Activated naive CD4-positive, alpha-beta T cell treated with anti-CD3 and anti-CD28 coated beads for 36 hours (primary cell): ENCODE measurements around the gene OR2G2. TPM values are rescaled to one million over a fixed set of nuclear protein-coding genes. Genes with fewer than 3 reads are reported as not detected.

ENCODE experiments used
- CTCF ChIA-PET: fragments of 350-600 bp; sonication (Branson Sonifier 250); formaldehyde crosslinking; loops from one replicate; lab custom pipeline; 2021; ENCODE audit warnings: antibody characterized with exemption; lab: Charles Lee
- DNase-seq: peaks from one replicate; pipeline ENCODE4 v3.0.0-alpha.2; 2020
- H3K27ac Mint-ChIP-seq: one replicate; pipeline ENCODE4 v1.8.0; 2021; ENCODE audit warnings: mild to moderate bottlenecking, mixed read lengths
- H3K27me3 Mint-ChIP-seq: one replicate; pipeline ENCODE4 v1.8.0; 2021; ENCODE audit warnings: low read depth, mixed read lengths
- H3K36me3 Mint-ChIP-seq: one replicate; pipeline ENCODE4 v1.8.0; 2021; ENCODE audit warnings: low read depth, mixed read lengths
- H3K4me1 Mint-ChIP-seq: one replicate; pipeline ENCODE4 v1.8.0; 2021; ENCODE audit warnings: low read depth, mixed read lengths
- H3K4me3 Mint-ChIP-seq: one replicate; pipeline ENCODE4 v1.8.0; 2021; ENCODE audit warnings: mild to moderate bottlenecking, moderate library complexity, mixed read lengths
- H3K9me3 Mint-ChIP-seq: one replicate; pipeline ENCODE4 v1.8.0; 2021; ENCODE audit warnings: mixed read lengths
- intact Hi-C: fragments of 100-400 bp; cut with micrococcal nuclease; formaldehyde crosslinking; loops from one replicate; pipeline ENCODE4 v1.15.1; 2023
- total RNA-seq, 2 experiments: library from RNA; stranded (reverse); gene quantifications; one replicate each; pipeline ENCODE4 v1.2.3, GENCODE V29; 2021

OR2G2 gene, protein sequence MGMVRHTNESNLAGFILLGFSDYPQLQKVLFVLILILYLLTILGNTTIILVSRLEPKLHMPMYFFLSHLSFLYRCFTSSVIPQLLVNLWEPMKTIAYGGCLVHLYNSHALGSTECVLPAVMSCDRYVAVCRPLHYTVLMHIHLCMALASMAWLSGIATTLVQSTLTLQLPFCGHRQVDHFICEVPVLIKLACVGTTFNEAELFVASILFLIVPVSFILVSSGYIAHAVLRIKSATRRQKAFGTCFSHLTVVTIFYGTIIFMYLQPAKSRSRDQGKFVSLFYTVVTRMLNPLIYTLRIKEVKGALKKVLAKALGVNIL
- total RNA-seq: not detected

DNA sequence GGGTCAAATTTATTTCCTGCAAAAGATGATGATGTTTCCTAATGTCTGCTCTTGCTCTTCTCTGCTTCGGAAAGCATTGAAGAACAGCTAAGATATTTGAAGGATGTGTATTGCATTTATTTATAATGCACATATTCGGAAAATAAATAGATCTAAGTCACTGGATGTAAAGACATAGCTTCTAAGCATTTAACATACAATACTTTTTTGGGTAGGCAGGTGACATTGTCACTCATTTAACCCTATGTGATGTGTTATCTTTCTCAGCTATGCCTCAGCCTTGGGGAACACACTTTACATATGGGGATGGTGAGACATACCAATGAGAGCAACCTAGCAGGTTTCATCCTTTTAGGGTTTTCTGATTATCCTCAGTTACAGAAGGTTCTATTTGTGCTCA lies at the start of gene OR2G2:
TSS of gene OR2G2 (plus strand) at position 301 of the 400 bp plus-strand sequence. CDS start at position 301, 0 bp downstream.
- no peak within 1 kb of the TSS for H3K4me3 Mint-ChIP-seq
- no peak for DNase-seq
- CTCF ChIA-PET: no interaction called here
- H3K27ac Mint-ChIP-seq: no peak within 1 kb of the TSS
- intact Hi-C loops: no loop called here
- H3K36me3 Mint-ChIP-seq: no peaks in the 10 kb centered on the region
- H3K9me3 Mint-ChIP-seq: peaks cover 2% of the 10 kb centered on the region
- peaks cover 12% of the 10 kb centered on the region for H3K27me3 Mint-ChIP-seq
- H3K4me1 Mint-ChIP-seq: no peaks in the 10 kb centered on the region

- H3K27me3 Mint-ChIP-seq: peaks cover 17% of the 10 kb centered on the region
- CTCF ChIA-PET: interaction anchor here (0.6 kb wide), 1 partner anchor 297 kb away, joined by 3 read pairs; no protein-coding TSS in a partner anchor
- no peak overlapping the region for H3K27ac Mint-ChIP-seq
- no peaks in the 10 kb centered on the region for H3K4me1 Mint-ChIP-seq
- no peaks in the 10 kb centered on the region for H3K36me3 Mint-ChIP-seq
- intact Hi-C loops: no loop called here
- no peaks in the 10 kb centered on the region for H3K9me3 Mint-ChIP-seq
- H3K4me3 Mint-ChIP-seq: no peak overlapping the region
- DNase-seq: no peak
Observed at GRCh38 chr1:247538561-247538960, 49.6 kb upstream of the OR2G2 start.

DNA sequence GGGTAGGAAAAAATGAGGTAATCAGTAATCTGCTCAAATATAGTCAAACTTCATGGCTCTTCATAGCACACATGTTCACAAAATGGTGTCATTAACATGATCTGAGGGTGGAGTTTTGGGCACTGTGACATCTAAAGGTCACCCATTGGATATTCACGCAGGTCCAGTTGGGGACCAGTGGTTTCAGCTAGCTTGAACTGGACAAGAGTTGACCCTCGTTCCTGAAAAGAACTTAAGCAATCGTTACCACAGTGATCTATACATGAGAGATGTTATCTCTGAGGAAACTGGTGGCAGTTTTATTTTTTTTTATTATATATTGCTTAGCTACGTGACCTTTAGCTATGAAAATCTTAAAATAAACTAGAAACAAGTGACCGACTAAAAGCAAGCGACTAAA lies 48.9 kb upstream of the OR2G2 start:
- CTCF ChIA-PET: interaction anchor here (0.6 kb wide), 1 partner anchor 298 kb away, joined by 3 read pairs; no protein-coding TSS in a partner anchor

GRCh38 chr1:247540581-247540980 lies 47.6 kb upstream of the OR2G2 start:
- Mint-ChIP-seq H3K36me3 (no peaks in the 10 kb centered on the region), H3K9me3 (no peaks in the 10 kb centered on the region)
- CTCF ChIA-PET: interaction anchor here (1.1 to 1.2 kb wide), 2 partner anchors 151 to 168 kb away, joined by 3 read pairs; no protein-coding TSS in a partner anchor

More for the DNA sequence above, 48.9 kb upstream of the OR2G2 start:
- Mint-ChIP-seq H3K36me3 (no peaks in the 10 kb centered on the region), H3K4me3 (no peak overlapping the region), H3K27me3 (peaks cover 17% of the 10 kb centered on the region), H3K9me3 (no peaks in the 10 kb centered on the region), H3K27ac (no peak overlapping the region), H3K4me1 (no peaks in the 10 kb centered on the region)
- intact Hi-C loops: no loop called here
- DNase-seq: no peak

GRCh38 chr1:247542811-247543210 lies 45.3 kb upstream of the OR2G2 start:
- Mint-ChIP-seq H3K27me3 (peaks cover 21% of the 10 kb centered on the region), H3K4me3 (no peak overlapping the region), H3K27ac (no peak overlapping the region), H3K9me3 (no peaks in the 10 kb centered on the region), H3K36me3 (no peaks in the 10 kb centered on the region), H3K4me1 (no peaks in the 10 kb centered on the region)
- CTCF ChIA-PET: no interaction called here
- intact Hi-C loops: no loop called here
- DNase-seq: no peak

More at GRCh38 chr1:247540581-247540980, 47.6 kb upstream of the OR2G2 start:
- Mint-ChIP-seq H3K4me3 (no peak overlapping the region), H3K27ac (no peak overlapping the region), H3K27me3 (peaks cover 17% of the 10 kb centered on the region), H3K4me1 (no peaks in the 10 kb centered on the region)
- DNase-seq: no peak
- intact Hi-C loops: no loop called here

DNA sequence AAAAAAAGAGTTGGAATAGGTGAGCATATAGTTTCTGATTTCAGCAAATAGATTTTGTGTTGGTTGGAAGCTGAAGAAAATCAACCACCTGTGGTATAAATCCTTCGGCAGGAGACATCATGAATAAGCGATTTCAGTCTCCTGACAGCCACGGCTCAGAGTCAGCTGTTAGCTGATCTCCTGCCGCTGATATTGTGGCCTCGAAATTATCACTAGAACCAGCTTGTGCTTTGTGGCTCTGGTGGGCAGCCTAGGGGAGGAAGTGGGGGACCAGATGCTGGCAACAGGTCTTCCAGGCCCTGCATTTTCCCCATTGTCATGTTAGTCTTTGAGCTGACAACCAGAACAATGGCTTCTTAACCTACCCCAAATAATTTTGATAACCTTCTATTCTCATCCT lies 40.1 kb upstream of the OR2G2 start:
- intact Hi-C loops: no loop called here

GRCh38 chr1:247548769-247549182 lies 39.4 kb upstream of the OR2G2 start, which contains the start of gene GCSAML:
Gene GCSAML, plus strand, starts transcription at chr1:247549134. Its CDS starts 58 bp downstream, at chr1:247549192.
- no peak for DNase-seq
- H3K4me3 Mint-ChIP-seq: no peak within 1 kb of the TSS
- H3K27me3 Mint-ChIP-seq: peaks cover 25% of the 10 kb centered on the region

More for the DNA sequence above, 40.1 kb upstream of the OR2G2 start:
- Mint-ChIP-seq H3K36me3 (no peaks in the 10 kb centered on the region), H3K27me3 (peaks cover 25% of the 10 kb centered on the region), H3K9me3 (no peaks in the 10 kb centered on the region), H3K4me3 (no peak overlapping the region), H3K4me1 (peaks cover 9% of the 10 kb centered on the region), H3K27ac (no peak overlapping the region)
- CTCF ChIA-PET: no interaction called here
- DNase-seq: no peak

DNA sequence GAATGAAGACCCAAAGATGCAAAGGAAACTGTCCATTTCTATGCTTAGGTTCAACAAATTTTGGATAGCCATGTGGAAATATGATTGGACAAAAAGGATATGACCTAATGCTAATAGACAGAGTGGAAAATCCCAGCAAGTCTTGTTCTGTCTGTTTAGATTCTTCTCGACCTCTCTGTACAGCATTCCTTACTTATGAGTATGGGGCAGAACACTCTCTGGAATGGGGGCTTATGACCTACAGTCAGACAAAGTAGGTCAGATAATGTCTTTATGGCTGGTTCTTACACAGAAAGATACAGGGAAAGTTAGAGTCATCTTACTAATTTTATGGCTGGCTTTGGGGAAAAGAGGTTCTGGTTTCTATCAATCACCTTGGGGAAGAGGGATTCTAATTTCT lies 36.4 kb upstream of the OR2G2 start:
- DNase-seq: no peak
- Mint-ChIP-seq H3K4me1 (peaks cover 9% of the 10 kb centered on the region), H3K36me3 (no peaks in the 10 kb centered on the region), H3K27me3 (peaks cover 23% of the 10 kb centered on the region), H3K4me3 (no peak overlapping the region), H3K27ac (no peak overlapping the region), H3K9me3 (no peaks in the 10 kb centered on the region)
- intact Hi-C loops: no loop called here
- CTCF ChIA-PET: no interaction called here

More at GRCh38 chr1:247548769-247549182, 39.4 kb upstream of the OR2G2 start, which contains the start of gene GCSAML:
- Mint-ChIP-seq H3K36me3 (no peaks in the 10 kb centered on the region), H3K4me1 (peaks cover 9% of the 10 kb centered on the region), H3K27ac (no peak within 1 kb of the TSS), H3K9me3 (no peaks in the 10 kb centered on the region)
- CTCF ChIA-PET: no interaction called here
- intact Hi-C loops: no loop called here

DNA sequence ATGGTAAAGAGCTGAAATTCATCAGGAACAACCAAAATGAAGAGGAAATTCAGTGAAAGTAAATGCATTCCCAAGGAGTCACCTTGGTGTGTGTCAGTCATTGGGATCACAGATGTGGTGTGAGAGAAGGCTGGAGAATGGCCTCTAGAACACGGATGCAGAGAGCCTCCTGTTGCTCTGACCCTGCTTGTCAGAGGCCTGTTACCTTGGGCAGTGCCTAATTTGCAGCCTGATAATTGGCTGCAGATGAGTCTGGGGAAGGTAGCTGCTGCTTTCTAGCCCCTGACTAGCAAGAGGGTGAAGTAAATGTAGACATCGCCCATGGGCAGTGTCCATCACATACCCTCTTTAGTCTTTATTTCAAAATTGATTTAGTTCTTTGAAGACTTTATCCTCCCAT lies 35.9 kb upstream of the OR2G2 start:
- intact Hi-C loops: no loop called here
- Mint-ChIP-seq H3K4me3 (no peak overlapping the region), H3K36me3 (no peaks in the 10 kb centered on the region), H3K27me3 (peaks cover 19% of the 10 kb centered on the region), H3K4me1 (peaks cover 9% of the 10 kb centered on the region), H3K27ac (no peak overlapping the region), H3K9me3 (no peaks in the 10 kb centered on the region)
- DNase-seq: no peak
- CTCF ChIA-PET: no interaction called here

DNA sequence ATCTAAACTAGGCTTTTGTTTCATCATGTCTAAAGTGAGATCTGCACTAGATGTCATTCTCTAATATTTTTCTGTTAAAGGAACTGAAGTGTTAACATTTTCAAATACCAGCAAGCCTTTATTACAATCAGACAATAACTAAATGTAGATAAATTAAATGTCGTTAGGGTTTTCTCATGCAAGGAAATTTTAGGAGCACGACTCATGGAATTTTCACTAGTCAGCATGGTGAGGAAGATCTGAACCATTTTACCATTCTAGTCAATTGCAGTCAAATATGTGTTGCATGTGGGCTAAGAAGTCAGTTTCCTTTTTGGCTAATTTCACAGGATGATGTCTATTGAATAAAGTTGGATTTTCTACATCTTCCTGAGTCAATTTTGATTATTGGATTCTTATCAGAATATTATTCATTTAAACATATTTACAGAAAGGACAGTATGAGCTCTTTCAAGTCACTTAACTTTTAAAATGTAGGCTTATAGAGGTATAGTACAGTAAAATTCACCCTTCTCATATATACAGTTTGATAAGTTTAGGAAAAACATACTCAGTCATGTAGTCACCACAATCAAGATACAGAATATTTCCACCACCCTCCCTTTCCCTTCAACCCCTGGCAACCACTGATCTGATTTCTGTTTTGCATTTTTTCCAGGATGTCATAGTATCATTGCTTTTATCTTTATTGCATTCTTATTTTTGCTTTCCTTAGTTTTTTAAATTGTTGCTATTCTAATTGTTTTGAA lies 30.1 kb upstream of the OR2G2 start:
- H3K4me1 Mint-ChIP-seq: peaks cover 3% of the 10 kb centered on the region
- intact Hi-C loops: no loop called here
- CTCF ChIA-PET: no interaction called here

DNA sequence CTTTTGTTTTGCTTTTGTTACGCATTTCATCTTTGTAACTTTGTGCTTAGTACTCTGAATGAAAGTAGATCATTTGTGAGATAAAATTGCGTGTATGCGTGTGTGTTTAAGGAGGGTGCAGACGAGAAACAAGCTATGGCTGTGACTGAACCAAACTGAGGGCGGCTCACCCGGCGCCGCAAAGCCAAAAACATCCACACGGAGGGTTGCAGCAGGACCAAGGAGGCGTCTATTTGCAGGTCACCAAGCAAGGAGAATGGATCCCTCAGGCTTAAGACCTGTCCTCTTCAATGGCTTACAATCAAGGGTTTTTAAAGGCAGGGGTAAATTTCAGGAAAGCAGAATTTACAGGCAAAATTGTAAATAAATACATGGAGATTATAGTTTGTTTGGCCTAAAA lies 26.4 kb upstream of the OR2G2 start:
- no peak for DNase-seq
- Mint-ChIP-seq H3K27me3 (peaks cover 2% of the 10 kb centered on the region), H3K4me3 (no peak overlapping the region), H3K4me1 (peaks cover 3% of the 10 kb centered on the region), H3K27ac (no peak overlapping the region), H3K36me3 (no peaks in the 10 kb centered on the region), H3K9me3 (no peaks in the 10 kb centered on the region)
- CTCF ChIA-PET: no interaction called here
- intact Hi-C loops: no loop called here

More for the DNA sequence above, 30.1 kb upstream of the OR2G2 start:
- Mint-ChIP-seq H3K27me3 (peaks cover 2% of the 10 kb centered on the region), H3K36me3 (no peaks in the 10 kb centered on the region), H3K9me3 (no peaks in the 10 kb centered on the region), H3K27ac (no peak overlapping the region), H3K4me3 (no peak overlapping the region)
- no peak for DNase-seq

- H3K4me1 Mint-ChIP-seq: peaks cover 3% of the 10 kb centered on the region
- CTCF ChIA-PET: no interaction called here
- H3K4me3 Mint-ChIP-seq: no peak overlapping the region
- H3K27ac Mint-ChIP-seq: no peak overlapping the region
- peaks cover 2% of the 10 kb centered on the region for H3K27me3 Mint-ChIP-seq
- no peaks in the 10 kb centered on the region for H3K36me3 Mint-ChIP-seq
- no peaks in the 10 kb centered on the region for H3K9me3 Mint-ChIP-seq
- intact Hi-C loops: no loop called here
- no peak for DNase-seq
Observed at GRCh38 chr1:247562198-247562597, 26.0 kb upstream of the OR2G2 start.
